ENCODE results near the gene SNX11. TPM values are rescaled to one million over a fixed set of nuclear protein-coding genes. Genes with fewer than 3 reads are reported as not detected.

The SNX11 gene, protein sequence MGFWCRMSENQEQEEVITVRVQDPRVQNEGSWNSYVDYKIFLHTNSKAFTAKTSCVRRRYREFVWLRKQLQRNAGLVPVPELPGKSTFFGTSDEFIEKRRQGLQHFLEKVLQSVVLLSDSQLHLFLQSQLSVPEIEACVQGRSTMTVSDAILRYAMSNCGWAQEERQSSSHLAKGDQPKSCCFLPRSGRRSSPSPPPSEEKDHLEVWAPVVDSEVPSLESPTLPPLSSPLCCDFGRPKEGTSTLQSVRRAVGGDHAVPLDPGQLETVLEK
- 10 to 100 TPM; 23.8 to 24.5 TPM for total RNA-seq

DNA sequence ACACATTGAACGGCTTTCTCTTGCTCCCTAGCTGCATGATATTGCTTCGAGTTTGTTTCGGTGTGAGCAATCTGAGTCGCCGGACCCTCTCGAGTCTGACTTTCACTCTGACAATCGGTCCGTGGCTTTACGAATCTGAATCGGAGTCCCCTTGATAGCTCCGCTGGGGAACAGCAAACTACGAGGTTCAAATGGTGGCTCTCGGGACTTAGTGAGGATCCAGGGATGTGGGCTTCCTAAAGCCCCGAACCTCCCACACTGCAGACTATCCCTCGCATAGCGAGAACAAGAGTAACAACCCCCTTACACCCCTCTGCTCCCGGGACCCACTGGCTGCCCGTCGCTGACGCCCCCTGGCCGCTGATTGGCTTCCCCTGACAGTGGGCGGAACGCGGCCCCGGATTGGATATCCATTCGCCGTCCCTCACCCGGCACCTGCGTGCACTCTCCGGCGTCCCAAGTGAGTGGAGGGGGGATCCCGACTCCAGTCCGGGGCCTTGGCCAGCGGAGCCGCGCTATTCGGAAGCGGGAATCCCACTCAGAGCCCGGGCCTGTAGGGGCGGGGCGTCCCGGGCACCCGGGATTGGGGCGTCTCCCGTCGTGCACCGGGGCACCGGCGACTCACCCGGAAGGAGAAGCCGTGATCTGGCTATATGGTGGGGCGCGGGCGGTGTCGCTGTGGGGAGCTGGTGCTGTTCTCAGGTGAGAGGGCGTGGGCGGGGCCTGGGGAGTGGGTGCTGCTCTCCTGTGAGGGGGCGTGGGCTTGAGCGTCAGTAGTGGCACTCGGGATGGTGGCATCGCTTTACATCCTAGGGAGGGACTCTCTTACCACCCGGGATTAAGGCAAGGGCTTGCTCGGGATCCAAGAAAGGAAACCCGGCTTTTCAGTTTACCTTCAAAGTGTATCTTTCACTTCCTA is at the start of gene SNX11:
SNX11 (plus strand) TSS at position 630 of the 919 bp plus-strand sequence. CDS start 4,278 bp downstream, outside the sequence.

DNA sequence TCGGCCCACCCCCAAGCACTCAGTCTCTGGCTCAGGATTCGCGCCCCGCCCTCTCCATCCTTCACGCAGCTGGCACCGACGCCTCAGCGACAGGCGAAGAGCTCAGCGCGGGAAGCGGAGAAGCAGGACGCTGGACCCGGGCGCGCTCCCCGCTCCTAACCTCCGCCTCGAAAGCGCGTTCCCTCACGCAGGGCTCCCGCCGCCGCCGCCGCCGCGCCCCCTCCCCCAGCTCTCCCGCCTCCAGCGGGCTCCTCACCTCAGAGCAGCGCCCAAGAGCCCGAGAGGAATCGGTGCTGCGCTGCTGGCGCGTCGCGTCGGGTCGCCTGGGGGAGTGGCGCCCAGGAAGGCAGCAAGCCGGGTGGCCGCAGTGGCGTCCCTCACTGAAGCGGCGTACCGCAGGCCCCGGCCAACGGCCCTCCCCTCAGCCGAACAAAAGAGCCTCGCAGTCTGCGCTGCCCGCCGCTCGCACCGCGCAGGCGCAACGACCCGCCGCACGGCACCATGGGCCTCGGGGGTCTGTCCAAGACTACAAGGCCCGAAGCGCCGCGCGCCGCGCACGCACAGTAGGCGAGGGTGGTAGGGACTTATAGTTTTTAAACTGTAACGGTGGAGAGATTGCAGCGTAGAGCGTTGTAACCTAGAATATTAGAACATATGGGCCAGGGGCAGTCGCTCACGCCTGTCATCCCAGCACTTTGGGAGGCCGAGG is 6.4 kb upstream of the SNX11 start, which contains the start of gene CBX1:
CBX1 (minus strand) TSS at position 467 of the 709 bp plus-strand sequence. CDS start 24,474 bp downstream, outside the sequence.

Small RNA genes within 50 kb of the gene (microRNA-seq; reads per million reads assigned to microRNA genes)
- not detected for gene MIR1203 (ENCODE audit: borderline microRNAs expressed, borderline replicate concordance)

Other genes starting within 250 kb of the SNX11 start
- gene SP2, start 211.5 kb upstream of the SNX11 start, total RNA-seq = 10 to 100 TPM; 27.7 to 27.8 TPM
- 10 to 100 TPM; 24.5 to 25.9 TPM for gene PNPO, start 166.2 kb upstream of the SNX11 start, total RNA-seq
- gene PRR15L, start 149.9 kb upstream of the SNX11 start, total RNA-seq = not detected
- gene CDK5RAP3, start 136.7 kb upstream of the SNX11 start, total RNA-seq = 100 to 1,000 TPM; 203 to 218 TPM
- gene COPZ2, start 70.0 kb upstream of the SNX11 start, total RNA-seq = 1 to 10 TPM; 4.4 to 5.9 TPM
- gene NFE2L1, start 59.4 kb upstream of the SNX11 start, total RNA-seq = 10 to 100 TPM; 50.8 to 63.5 TPM
- 10 to 100 TPM; 51.4 to 52.8 TPM for gene CBX1, start 6.3 kb upstream of the SNX11 start, total RNA-seq

All from activated naive CD4-positive, alpha-beta T cell treated with anti-CD3 and anti-CD28 coated beads, Interleukin-2, amount 10 ng/mL, durations not matched to agents 5 hours and 36 hours (primary cell).